ENCODE results near the gene DPEP2NB. TPM values are rescaled to one million over a fixed set of nuclear protein-coding genes. Genes with fewer than 3 reads are reported as not detected.

DPEP2NB gene
- total RNA-seq, 1 experiment from 2014 or later: not detected

DNA sequence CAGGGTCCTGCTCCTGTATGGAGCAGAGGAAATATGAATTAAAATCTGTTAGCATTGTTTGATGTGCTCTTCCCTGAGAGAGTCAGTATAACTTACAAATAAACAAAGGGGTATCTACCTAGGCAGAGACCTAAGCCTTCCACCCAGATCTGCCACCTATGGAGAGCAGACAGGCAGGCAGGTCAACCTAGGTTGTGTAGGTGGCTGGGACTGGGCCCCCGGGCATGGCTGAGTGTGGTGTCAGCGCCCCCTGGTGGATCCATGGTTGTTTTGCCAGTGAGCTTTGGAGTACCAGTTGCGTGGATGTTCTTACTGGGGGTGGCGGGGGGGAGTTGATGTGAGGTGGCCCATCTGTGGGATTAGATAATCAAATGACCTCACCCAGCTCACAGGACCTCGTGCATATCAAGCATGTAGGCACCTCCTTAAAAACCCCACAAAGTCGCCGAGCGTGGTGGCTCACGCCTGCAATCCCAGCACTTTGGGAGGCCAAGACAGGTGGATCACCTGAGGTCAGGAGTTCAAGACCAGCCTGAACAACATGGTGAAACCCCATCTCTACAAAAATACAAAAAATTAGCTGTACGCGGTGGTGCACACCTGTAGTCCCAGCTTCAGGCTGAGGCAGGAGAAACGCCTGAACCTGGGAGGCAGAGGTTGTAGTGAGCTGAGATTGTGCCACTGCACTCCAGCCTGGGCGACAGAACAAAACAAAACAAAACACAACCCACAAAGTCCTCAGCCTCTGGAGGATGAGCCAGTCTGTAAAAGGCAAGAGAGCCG, 25.0 kb upstream of the DPEP2NB start:
- DNase-seq: peak; percentile 90
- TF ChIP-seq, protein P1, sequence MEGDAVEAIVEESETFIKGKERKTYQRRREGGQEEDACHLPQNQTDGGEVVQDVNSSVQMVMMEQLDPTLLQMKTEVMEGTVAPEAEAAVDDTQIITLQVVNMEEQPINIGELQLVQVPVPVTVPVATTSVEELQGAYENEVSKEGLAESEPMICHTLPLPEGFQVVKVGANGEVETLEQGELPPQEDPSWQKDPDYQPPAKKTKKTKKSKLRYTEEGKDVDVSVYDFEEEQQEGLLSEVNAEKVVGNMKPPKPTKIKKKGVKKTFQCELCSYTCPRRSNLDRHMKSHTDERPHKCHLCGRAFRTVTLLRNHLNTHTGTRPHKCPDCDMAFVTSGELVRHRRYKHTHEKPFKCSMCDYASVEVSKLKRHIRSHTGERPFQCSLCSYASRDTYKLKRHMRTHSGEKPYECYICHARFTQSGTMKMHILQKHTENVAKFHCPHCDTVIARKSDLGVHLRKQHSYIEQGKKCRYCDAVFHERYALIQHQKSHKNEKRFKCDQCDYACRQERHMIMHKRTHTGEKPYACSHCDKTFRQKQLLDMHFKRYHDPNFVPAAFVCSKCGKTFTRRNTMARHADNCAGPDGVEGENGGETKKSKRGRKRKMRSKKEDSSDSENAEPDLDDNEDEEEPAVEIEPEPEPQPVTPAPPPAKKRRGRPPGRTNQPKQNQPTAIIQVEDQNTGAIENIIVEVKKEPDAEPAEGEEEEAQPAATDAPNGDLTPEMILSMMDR (conservative IDR thresholded peaks at IDR 0.05): peak; percentile 87
- Histone ChIP-seq H2AFZ (ENCODE audit: low read length) (no peak overlapping the region), H3K9me3 (ENCODE audit: control insufficient read depth, low read depth, low read length) (no peaks in the 10 kb centered on the region), H3T11ph (ENCODE audit: low read length) (no peak overlapping the region), H3K56ac (ENCODE audit: insufficient read length, low read depth, low read length) (no peak overlapping the region), H3K4me1 (ENCODE audit: insufficient read depth, low read length) (no peaks in the 10 kb centered on the region), H3K27ac (ENCODE audit: insufficient read length, low read depth, low read length) (no peak overlapping the region), H3K79me2 (ENCODE audit: insufficient read depth, low read length) (no peaks in the 10 kb centered on the region), H2BK12ac (ENCODE audit: insufficient read length, low read depth, low read length) (no peak overlapping the region), H3K23me2 (ENCODE audit: insufficient read length, low read depth, low read length, poor library complexity, severe bottlenecking) (no peaks in the 10 kb centered on the region), H2BK20ac (ENCODE audit: low read depth, low read length, poor library complexity, severe bottlenecking) (no peak overlapping the region), H3K4ac (ENCODE audit: low read depth, low read length) (no peak overlapping the region), H2AK5ac (ENCODE audit: insufficient read length, low read length) (no peak overlapping the region), H2BK15ac (ENCODE audit: low read depth, low read length) (no peak overlapping the region), H3K9ac (ENCODE audit: extremely low read depth, insufficient read length, low read length) (no peak overlapping the region), H3K23ac (ENCODE audit: insufficient read length, low read depth, low read length) (no peak overlapping the region), H3K18ac (ENCODE audit: insufficient read length, low read depth, low read length) (no peak overlapping the region), H4K20me1 (ENCODE audit: control insufficient read depth, insufficient read depth, insufficient read length) (no peaks in the 10 kb centered on the region), H2BK120ac (ENCODE audit: low read depth, low read length, poor library complexity, severe bottlenecking) (no peak overlapping the region), H3K4me2 (ENCODE audit: insufficient read depth, insufficient read length, low read length) (no peak overlapping the region), H2BK5ac (ENCODE audit: insufficient read length, low read length) (no peak overlapping the region), H3K14ac (ENCODE audit: insufficient read depth, low read length) (no peak overlapping the region), H3K27me3 (ENCODE audit: insufficient read depth, low read length) (no peaks in the 10 kb centered on the region), H4K91ac (ENCODE audit: insufficient read length, low read depth, low read length) (no peak overlapping the region), H3K79me1 (ENCODE audit: insufficient read depth, low read depth, low read length, poor library complexity, severe bottlenecking) (no peaks in the 10 kb centered on the region), H4K8ac (replicated peaks; ENCODE audit: insufficient read length, low read depth, low read length) (no peak overlapping the region), H4K5ac (ENCODE audit: insufficient read length, low read depth, low read length) (no peak overlapping the region)
- no peak overlapping the region for H3K4me3 Mint-ChIP-seq
- no peaks in the 10 kb centered on the region for H3K9me3 Mint-ChIP-seq
- WGBS (ENCODE audit: extremely low coverage, insufficient read length, low lambda C conversion rate): no CpG with 5 or more reads among the region's 14 CpGs
- H3K4me1 Mint-ChIP-seq: peaks cover 2 to 3% of the 10 kb centered on the region in 2 experiments; a peak in 2 of 4 replicates
- peak overlapping the region in 1 of 3 experiments; percentile 65; a peak in 1 of 7 replicates for H3K27ac Mint-ChIP-seq
- no peaks in the 10 kb centered on the region for H3K27me3 Mint-ChIP-seq (ENCODE audit: low read depth)
- H3K36me3 Mint-ChIP-seq (ENCODE audit: insufficient read depth in 1 of 3, low read depth in 3 of 3): peaks cover 7 to 20% (median 15%) of the 10 kb centered on the region in 3 experiments; a peak in 6 of 7 replicates
